ENCODE results near the gene HMCES.
"Not testable (repeated sequence)": the region's sequence is repeated elsewhere in the genome, so short reads cannot be mapped to it uniquely, and the experiment has no call there.

HMCES gene

GRCh38 chr3:129259612-129260477 lies 18.8 kb upstream of the HMCES start:
- DNase-seq: no peak

GRCh38 chr3:129260606-129261005 lies 18.1 kb upstream of the HMCES start:
- no peak for DNase-seq

GRCh38 chr3:129261894-129262293 lies 16.8 kb upstream of the HMCES start:
- no peak for DNase-seq

- no peak for DNase-seq
Observed at GRCh38 chr3:129263161-129263910, 15.3 kb upstream of the HMCES start.

GRCh38 chr3:129264994-129265393 lies 13.7 kb upstream of the HMCES start:
- not testable (repeated sequence) for DNase-seq

- no peak for DNase-seq
Observed at GRCh38 chr3:129266651-129267050, 12.0 kb upstream of the HMCES start.

GRCh38 chr3:129268396-129268795 lies 10.3 kb upstream of the HMCES start:
- DNase-seq: no peak

GRCh38 chr3:129271674-129272073 lies 7.0 kb upstream of the HMCES start:
- no peak for DNase-seq

GRCh38 chr3:129276385-129276784 lies 2.3 kb upstream of the HMCES start:
- DNase-seq: no peak

- no peak for DNase-seq
Observed at GRCh38 chr3:129277829-129278271, 820 bp upstream of the HMCES start.

- peak; percentile 60 to 67 for DNase-seq
Observed at GRCh38 chr3:129278966-129279906, 566 bp downstream of the HMCES start.

GRCh38 chr3:129280183-129280582 lies 1.5 kb downstream of the HMCES start:
- DNase-seq: no peak

GRCh38 chr3:129281726-129282125 lies 3.1 kb downstream of the HMCES start:
- no peak for DNase-seq

GRCh38 chr3:129282727-129283327 lies 4.2 kb downstream of the HMCES start:
- DNase-seq: no peak

- DNase-seq: no peak
Observed at GRCh38 chr3:129286081-129286480, 7.4 kb downstream of the HMCES start.

GRCh38 chr3:129288446-129288845 lies 9.8 kb downstream of the HMCES start:
- no peak for DNase-seq

- DNase-seq: no peak
Observed at GRCh38 chr3:129289201-129289921, 10.7 kb downstream of the HMCES start.

GRCh38 chr3:129291236-129291886 lies 12.7 kb downstream of the HMCES start:
- no peak for DNase-seq

- no peak for DNase-seq
Observed at GRCh38 chr3:129295286-129295685, 16.6 kb downstream of the HMCES start.

GRCh38 chr3:129304146-129304961 lies 25.7 kb downstream of the HMCES start:
- no peak for DNase-seq

- no peak for DNase-seq
Observed at GRCh38 chr3:129304962-129305222, 26.2 kb downstream of the HMCES start.
